ENCODE measurements around the gene KLHL42. TPM values are rescaled to one million over a fixed set of nuclear protein-coding genes. Genes with fewer than 3 reads are reported as not detected.

Gene KLHL42
- total RNA-seq, 1 experiment from 2014 or later = 35.8 TPM

- Histone ChIP-seq H2AK5ac (ENCODE audit: insufficient read length, low read length) (no peak overlapping the region), H3K27me3 (ENCODE audit: insufficient read depth, low read length) (no peaks in the 10 kb centered on the region), H3K79me2 (ENCODE audit: insufficient read depth, low read length) (peaks cover 2% of the 10 kb centered on the region; the same call in 1 of the 2 replicates), H3K23ac (ENCODE audit: insufficient read length, low read depth, low read length) (no peak overlapping the region), H2BK120ac (ENCODE audit: low read depth, low read length, poor library complexity, severe bottlenecking) (no peak overlapping the region), H3K18ac (ENCODE audit: insufficient read length, low read depth, low read length) (no peak overlapping the region), H2AFZ (ENCODE audit: low read length) (no peak overlapping the region), H3K9ac (ENCODE audit: extremely low read depth, insufficient read length, low read length) (no peak overlapping the region), H2BK15ac (ENCODE audit: low read depth, low read length) (no peak overlapping the region), H3T11ph (ENCODE audit: low read length) (no peak overlapping the region), H4K91ac (ENCODE audit: insufficient read length, low read depth, low read length) (no peak overlapping the region), H3K9me3 (ENCODE audit: control insufficient read depth, low read depth, low read length) (no peaks in the 10 kb centered on the region), H3K4me2 (ENCODE audit: insufficient read depth, insufficient read length, low read length) (no peak overlapping the region), H4K8ac (replicated peaks; ENCODE audit: insufficient read length, low read depth, low read length) (no peak overlapping the region), H2BK12ac (ENCODE audit: insufficient read length, low read depth, low read length) (no peak overlapping the region), H4K20me1 (ENCODE audit: control insufficient read depth, insufficient read depth, insufficient read length) (no peaks in the 10 kb centered on the region), H2BK20ac (ENCODE audit: low read depth, low read length, poor library complexity, severe bottlenecking) (no peak overlapping the region), H3K14ac (ENCODE audit: insufficient read depth, low read length) (no peak overlapping the region), H2BK5ac (ENCODE audit: insufficient read length, low read length) (no peak overlapping the region), H3K27ac (ENCODE audit: insufficient read length, low read depth, low read length) (no peak overlapping the region), H3K4ac (ENCODE audit: low read depth, low read length) (no peak overlapping the region), H3K79me1 (ENCODE audit: insufficient read depth, low read depth, low read length, poor library complexity, severe bottlenecking) (no peaks in the 10 kb centered on the region), H3K4me1 (ENCODE audit: insufficient read depth, low read length) (no peaks in the 10 kb centered on the region; the same call in 1 of the 2 replicates), H3K56ac (ENCODE audit: insufficient read length, low read depth, low read length) (no peak overlapping the region), H4K5ac (ENCODE audit: insufficient read length, low read depth, low read length) (no peak overlapping the region), H3K23me2 (ENCODE audit: insufficient read length, low read depth, low read length, poor library complexity, severe bottlenecking) (no peaks in the 10 kb centered on the region)
- WGBS (ENCODE audit: extremely low coverage, insufficient read length, low lambda C conversion rate) = no CpG with 5 or more reads among the region's 2 CpGs
- TF ChIP-seq, protein P1, sequence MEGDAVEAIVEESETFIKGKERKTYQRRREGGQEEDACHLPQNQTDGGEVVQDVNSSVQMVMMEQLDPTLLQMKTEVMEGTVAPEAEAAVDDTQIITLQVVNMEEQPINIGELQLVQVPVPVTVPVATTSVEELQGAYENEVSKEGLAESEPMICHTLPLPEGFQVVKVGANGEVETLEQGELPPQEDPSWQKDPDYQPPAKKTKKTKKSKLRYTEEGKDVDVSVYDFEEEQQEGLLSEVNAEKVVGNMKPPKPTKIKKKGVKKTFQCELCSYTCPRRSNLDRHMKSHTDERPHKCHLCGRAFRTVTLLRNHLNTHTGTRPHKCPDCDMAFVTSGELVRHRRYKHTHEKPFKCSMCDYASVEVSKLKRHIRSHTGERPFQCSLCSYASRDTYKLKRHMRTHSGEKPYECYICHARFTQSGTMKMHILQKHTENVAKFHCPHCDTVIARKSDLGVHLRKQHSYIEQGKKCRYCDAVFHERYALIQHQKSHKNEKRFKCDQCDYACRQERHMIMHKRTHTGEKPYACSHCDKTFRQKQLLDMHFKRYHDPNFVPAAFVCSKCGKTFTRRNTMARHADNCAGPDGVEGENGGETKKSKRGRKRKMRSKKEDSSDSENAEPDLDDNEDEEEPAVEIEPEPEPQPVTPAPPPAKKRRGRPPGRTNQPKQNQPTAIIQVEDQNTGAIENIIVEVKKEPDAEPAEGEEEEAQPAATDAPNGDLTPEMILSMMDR (conservative IDR thresholded peaks at IDR 0.05) = no peak
- no peak overlapping the region for H3K4me3 Mint-ChIP-seq
- peaks cover 15 to 42% (median 41%) of the 10 kb centered on the region in 3 experiments; a peak in 6 of 7 replicates for H3K36me3 Mint-ChIP-seq (ENCODE audit: insufficient read depth in 1 of 3, low read depth in 3 of 3)
- H3K27me3 Mint-ChIP-seq (ENCODE audit: low read depth) = no peaks in the 10 kb centered on the region
- H3K27ac Mint-ChIP-seq = no peak overlapping the region; a peak in 1 of 7 replicates
- no peak for DNase-seq
- peaks cover 1 to 11% of the 10 kb centered on the region in 2 experiments for H3K4me1 Mint-ChIP-seq
- no peaks in the 10 kb centered on the region for H3K9me3 Mint-ChIP-seq
Measured at GRCh38 chr12:27787559-27787958, 7.5 kb downstream of the KLHL42 start.

Data from H9 (cell line).